Measurements from ENCODE around the gene DNAJC6. TPM values are rescaled to one million over a fixed set of nuclear protein-coding genes. Genes with fewer than 3 reads are reported as not detected.

The DNAJC6 gene
- polyA plus RNA-seq, 1 donor (not counting 4 experiments of a cell fraction or from before 2014, with no cell fraction given): 7.7 TPM

- Histone ChIP-seq H3K9me3 (ENCODE audit: control insufficient read depth, low read depth, low read length) (no peaks in the 10 kb centered on the region), H3K9me1 (ENCODE audit: control insufficient read depth, extremely low read depth, insufficient read depth, low read length) (no peaks in the 10 kb centered on the region), H4K20me1 (ENCODE audit: control insufficient read depth, extremely low read depth, insufficient read depth, low read length) (no peaks in the 10 kb centered on the region), H3K4me1 (ENCODE audit: control insufficient read depth, extremely low read depth, insufficient read depth, low read length) (no peaks in the 10 kb centered on the region), H2AFZ (ENCODE audit: control insufficient read depth, low read length) (no peak overlapping the region), H3K4me2 (ENCODE audit: control insufficient read depth, extremely low read depth, insufficient read depth, low read depth, low read length) (no peak overlapping the region), H3K4me3 (ENCODE audit: control insufficient read depth in 2 of 3, extremely low read depth in 1 of 3, insufficient read depth in 2 of 3, low read depth in 1 of 3, low read length in 3 of 3) (no peak overlapping the region), H3K27me3 (ENCODE audit: control insufficient read depth, extremely low read depth, insufficient read depth, low read length) (no peaks in the 10 kb centered on the region), H3K27ac (ENCODE audit: control insufficient read depth, insufficient read depth, low read length) (no peak overlapping the region), H3K79me2 (ENCODE audit: control insufficient read depth, insufficient read depth, low read length) (no peaks in the 10 kb centered on the region), H3K9ac (ENCODE audit: control insufficient read depth, extremely low read depth, insufficient read depth, low read length) (no peak overlapping the region), H3K36me3 (ENCODE audit: control insufficient read depth in 2 of 2, extremely low read depth in 1 of 2, insufficient read depth in 2 of 2, low read length in 2 of 2) (peaks cover 0 to 1% of the 10 kb centered on the region in 2 experiments)
- no peak for FAIRE-seq
- DNase-seq (ENCODE audit: low read depth, low spot score): no peak
- dilution Hi-C loops (cut with MboI; ENCODE audit: extremely low pct_ligation_motif_present, low sequenced_read_pairs): no loop called here
- no peak for TF ChIP-seq EZH2 (IDR thresholded peaks at IDR 0.05; ENCODE audit: low read length)
- TF ChIP-seq CTCF (optimal IDR thresholded peaks at IDR 0.05 in 1 of 3, IDR thresholded peaks at IDR 0.05 in 1 of 3, conservative IDR thresholded peaks at IDR 0.05 in 1 of 3; ENCODE audit: extremely low read depth in 1 of 3, insufficient read depth in 2 of 3, low read length in 3 of 3): no peak
These were observed 63.2 kb downstream of the DNAJC6 start for GRCh38 chr1:65372557-65372956.

- no peaks in the 10 kb centered on the region for H3K4me1 ChIP-seq (ENCODE audit: control insufficient read depth, extremely low read depth, insufficient read depth, low read length)
- dilution Hi-C loops (cut with MboI; ENCODE audit: extremely low pct_ligation_motif_present, low sequenced_read_pairs): no loop called here
- no peak overlapping the region for H3K9ac ChIP-seq (ENCODE audit: control insufficient read depth, extremely low read depth, insufficient read depth, low read length)
- H4K20me1 ChIP-seq (ENCODE audit: control insufficient read depth, extremely low read depth, insufficient read depth, low read length): no peaks in the 10 kb centered on the region
- no peaks in the 10 kb centered on the region for H3K36me3 ChIP-seq (ENCODE audit: control insufficient read depth in 2 of 2, extremely low read depth in 1 of 2, insufficient read depth in 2 of 2, low read length in 2 of 2)
- H3K9me1 ChIP-seq (ENCODE audit: control insufficient read depth, extremely low read depth, insufficient read depth, low read length): no peaks in the 10 kb centered on the region
- H3K27me3 ChIP-seq (ENCODE audit: control insufficient read depth, extremely low read depth, insufficient read depth, low read length): no peaks in the 10 kb centered on the region
- no peak for TF ChIP-seq CTCF (optimal IDR thresholded peaks at IDR 0.05 in 1 of 3, IDR thresholded peaks at IDR 0.05 in 1 of 3, conservative IDR thresholded peaks at IDR 0.05 in 1 of 3; ENCODE audit: extremely low read depth in 1 of 3, insufficient read depth in 2 of 3, low read length in 3 of 3)
- TF ChIP-seq EZH2 (IDR thresholded peaks at IDR 0.05; ENCODE audit: low read length): no peak
- no peak overlapping the region for H3K4me2 ChIP-seq (ENCODE audit: control insufficient read depth, extremely low read depth, insufficient read depth, low read depth, low read length)
- DNase-seq (ENCODE audit: low read depth, low spot score) (no peak), FAIRE-seq (peak; percentile 23)
- no peaks in the 10 kb centered on the region for H3K9me3 ChIP-seq (ENCODE audit: control insufficient read depth, low read depth, low read length)
- no peaks in the 10 kb centered on the region for H3K79me2 ChIP-seq (ENCODE audit: control insufficient read depth, insufficient read depth, low read length)
- H3K4me3 ChIP-seq (ENCODE audit: control insufficient read depth in 2 of 3, extremely low read depth in 1 of 3, insufficient read depth in 2 of 3, low read depth in 1 of 3, low read length in 3 of 3): no peak overlapping the region
- no peak overlapping the region for H2AFZ ChIP-seq (ENCODE audit: control insufficient read depth, low read length)
- H3K27ac ChIP-seq (ENCODE audit: control insufficient read depth, insufficient read depth, low read length): no peak overlapping the region
These were observed 68.3 kb downstream of the DNAJC6 start for GRCh38 chr1:65377496-65378246.

All from keratinocyte (primary cell).